GM19452 (cell line): Measurements from ENCODE around the gene CYP27C1.
"Not testable (repeated sequence)": the region's sequence is repeated elsewhere in the genome, so short reads cannot be mapped to it uniquely, and the experiment has no call there.

Experiments used
- ATAC-seq: cut with Tn5 transposase; IDR thresholded peaks from one replicate; pipeline ENCODE4 v1.9.1; 2021; ENCODE audit not compliant: unreplicated experiment

Gene CYP27C1

GRCh38 chr2:127220102-127220767 lies at the start of gene CYP27C1:
Gene CYP27C1, minus strand, starts transcription at chr2:127220299. Its CDS starts 29 bp downstream, at chr2:127220270.
- no peak for ATAC-seq

GRCh38 chr2:127261804-127262406 lies 41.8 kb upstream of the CYP27C1 start:
- no peak for ATAC-seq

GRCh38 chr2:127259355-127259754 lies 39.3 kb upstream of the CYP27C1 start:
- ATAC-seq, result no peak

- ATAC-seq, result no peak
Observed at GRCh38 chr2:127256866-127257265, 36.8 kb upstream of the CYP27C1 start.

- ATAC-seq, result no peak
Observed at GRCh38 chr2:127256381-127256780, 36.3 kb upstream of the CYP27C1 start.

GRCh38 chr2:127255721-127256120 lies 35.6 kb upstream of the CYP27C1 start:
- ATAC-seq, result no peak

GRCh38 chr2:127255146-127255545 lies 35.0 kb upstream of the CYP27C1 start:
- no peak for ATAC-seq

GRCh38 chr2:127254386-127254981 lies 34.4 kb upstream of the CYP27C1 start:
- ATAC-seq, result no peak

- ATAC-seq, result not testable (repeated sequence)
Observed at GRCh38 chr2:127241184-127241583, 21.1 kb upstream of the CYP27C1 start.

GRCh38 chr2:127239395-127239794 lies 19.3 kb upstream of the CYP27C1 start:
- no peak for ATAC-seq

GRCh38 chr2:127237768-127238167 lies 17.7 kb upstream of the CYP27C1 start:
- ATAC-seq, result not testable (repeated sequence)

GRCh38 chr2:127235082-127235702 lies 15.1 kb upstream of the CYP27C1 start:
- no peak for ATAC-seq

GRCh38 chr2:127233710-127234109 lies 13.6 kb upstream of the CYP27C1 start:
- ATAC-seq, result no peak

- no peak for ATAC-seq
Observed at GRCh38 chr2:127231130-127231865, 11.2 kb upstream of the CYP27C1 start.

GRCh38 chr2:127229555-127229954 lies 9.5 kb upstream of the CYP27C1 start:
- ATAC-seq, result no peak

GRCh38 chr2:127228102-127228501 lies 8.0 kb upstream of the CYP27C1 start:
- no peak for ATAC-seq

- ATAC-seq, result not testable (repeated sequence)
Observed at GRCh38 chr2:127227264-127227660, 7.2 kb upstream of the CYP27C1 start.

GRCh38 chr2:127226520-127227263 lies 6.6 kb upstream of the CYP27C1 start:
- peak; percentile 86 for ATAC-seq

GRCh38 chr2:127226132-127226519 lies 6.0 kb upstream of the CYP27C1 start:
- ATAC-seq, result no peak

GRCh38 chr2:127225186-127225960 lies 5.3 kb upstream of the CYP27C1 start:
- no peak for ATAC-seq
